Gastrocnemius medialis (tissue), 4 donors: ENCODE measurements around the gene CCDC146. TPM values are rescaled to one million over a fixed set of nuclear protein-coding genes. Genes with fewer than 3 reads are reported as not detected.
A peak's percentile ranks its signal among the peaks of the same experiment; 100 is the strongest.
"Not testable (repeated sequence)": the region's sequence is repeated elsewhere in the genome, so short reads cannot be mapped to it uniquely, and the experiment has no call there.

Experiments used
- ATAC-seq, 2 donors: fragments of 150-250 bp; one replicate each; pipeline ENCODE4 v1.9.1; 2016
- DNase-seq, 2 donors: peaks; one replicate each; pipeline ENCODE4 v3.0.0-alpha.2; 2019
- H3K27ac ChIP-seq, 4 donors: fragments of 200-600 bp; sonication (generic); 1 replicate in 1 of 4; 2 replicates in 3 of 4; pipeline ENCODE4 v1.5.1; 2016 to 2018; ENCODE audit warnings: mild to moderate bottlenecking in 2 of 4, moderate library complexity in 1 of 4
- H3K27me3 ChIP-seq, 3 donors: fragments of 200-600 bp; sonication (generic) in 2 of 3; 1 replicate in 1 of 3; 2 replicates in 2 of 3; pipeline versions ENCODE4 v1.5.1 to v1.6.0; 2016 to 2019; ENCODE audit warnings: mild to moderate bottlenecking in 1 of 3, moderate library complexity in 1 of 3
- H3K36me3 ChIP-seq, 2 donors: fragments of 200-600 bp; sonication (generic) in 1 of 2; one replicate each; pipeline ENCODE4 v1.5.1; 2017 to 2018
- H3K4me1 ChIP-seq, 2 donors: fragments of 200-600 bp; sonication (generic) in 1 of 2; one replicate each; pipeline ENCODE4 v1.5.1; 2016 to 2017; ENCODE audit warnings: mild to moderate bottlenecking in 2 of 2
- H3K4me3 ChIP-seq, 4 donors: fragments of 200-600 bp; sonication (generic) in 3 of 4; 1 replicate in 1 of 4; 2 replicates in 3 of 4; pipeline ENCODE4 v1.5.1; 2016 to 2019; ENCODE audit warnings: mild to moderate bottlenecking in 2 of 4
- H3K9me3 ChIP-seq, 3 donors: fragments of 200-600 bp; sonication (generic) in 2 of 3; 1 replicate in 1 of 3; 2 replicates in 2 of 3; pipeline ENCODE4 v1.5.1; 2016 to 2019
- CTCF ChIP-seq, 5 experiments: fragments of 450-650 bp in 3 of 5; fragments of 200-600 bp in 2 of 5; sonication (generic) in 2 of 5; IDR thresholded peaks in 4 of 5; conservative IDR thresholded peaks in 1 of 5; 1 replicate in 4 of 5; 2 replicates in 1 of 5; pipeline ENCODE4 v1.5.1; 2016 to 2019; ENCODE audit warnings: antibody characterized with exemption in 5 of 5, mild to moderate bottlenecking in 3 of 5, moderate library complexity in 3 of 5
- POLR2A ChIP-seq, 2 donors: fragments of 450-650 bp; IDR thresholded peaks; one replicate each; pipeline ENCODE4 v1.6.1; 2017; ENCODE audit warnings: antibody characterized with exemption in 2 of 2, mild to moderate bottlenecking in 2 of 2, moderate library complexity in 2 of 2
- in situ Hi-C, 4 donors: fragments of 200-750 bp; cut with MboI; loops; one replicate each; pipeline versions ENCODE4 v1.15.0 to v1.8.0; 2017; ENCODE audit warnings: low sequenced_read_pairs in 4 of 4
- intact Hi-C: fragments of 100-400 bp; cut with DNase I; formaldehyde crosslinking; loops from one replicate; pipeline ENCODE4 v1.15.1; 2023; ENCODE audit warnings: low total_unique reads
- total RNA-seq, 4 donors: library from RNA; depleted of rRNA; stranded (reverse); fragments of >200 nt; gene quantifications; one replicate each; pipeline versions ENCODE4 v1.1.0 to v1.2.3, GENCODE V29; 2016

CCDC146 gene
- total RNA-seq, 4 donors from 2014 or later = 1.4 to 4.3 (median 2.8) TPM

- DNase-seq = peak; percentile 28 to 54
- Histone ChIP-seq H3K9me3 (no peaks in the 10 kb centered on the region), H3K4me3 (no peak overlapping the region), H3K27ac (no peak overlapping the region), H3K36me3 (no peaks in the 10 kb centered on the region), H3K4me1 (peaks cover 24 to 37% of the 10 kb centered on the region in 2 donors), H3K27me3 (no peaks in the 10 kb centered on the region)
- peak; percentile 84 to 92 for ATAC-seq
- intact Hi-C loops (loop anchor here (10.0 kb wide), 2 partner anchors 207 to 707 kb away; partner anchors contain the start of genes CCDC146 and POMZP3), in situ Hi-C loops (loop anchor here in 3 of 4 donors (10.0 to 25.0 kb wide), 3 partner anchors 195 to 220 kb away; partner anchors contain the start of gene CCDC146 (in 2 of the 3))
- TF ChIP-seq CTCF (IDR thresholded peaks at IDR 0.05 in 4 of 5, conservative IDR thresholded peaks at IDR 0.05 in 1 of 5) (peak; percentile 61 to 75 (median 71)), POLR2A (IDR thresholded peaks at IDR 0.05) (no peak)
Observed at GRCh38 chr7:77331938-77332695, 209.7 kb downstream of the CCDC146 start.

- H3K27me3 ChIP-seq, ATAC-seq, H3K4me3 ChIP-seq, H3K27ac ChIP-seq, DNase-seq, H3K36me3 ChIP-seq, H3K9me3 ChIP-seq: not testable (repeated sequence)
- in situ Hi-C loops = loop anchor here in 3 of 4 donors (10.0 to 25.0 kb wide), 3 partner anchors 197 to 222 kb away; partner anchors contain the start of gene CCDC146 (in 2 of the 3)
- intact Hi-C loops = loop anchor here (10.0 kb wide), 2 partner anchors 209 to 709 kb away; partner anchors contain the start of genes CCDC146 and POMZP3
- H3K4me1 ChIP-seq = peaks cover 19 to 38% of the 10 kb centered on the region in 2 donors
Observed at GRCh38 chr7:77334039-77334438, 211.6 kb downstream of the CCDC146 start.

- intact Hi-C loops = loop anchor here (10.0 kb wide), 2 partner anchors 211 to 711 kb away; partner anchors contain the start of genes CCDC146 and POMZP3
- in situ Hi-C loops = loop anchor here in 3 of 4 donors (10.0 to 25.0 kb wide), 3 partner anchors 198 to 223 kb away; partner anchors contain the start of gene CCDC146 (in 2 of the 3)
Observed at GRCh38 chr7:77335581-77335980, 213.2 kb downstream of the CCDC146 start.

GRCh38 chr7:77337456-77337990 lies 215.1 kb downstream of the CCDC146 start:
- Histone ChIP-seq H3K4me3 (no peak overlapping the region), H3K9me3 (no peaks in the 10 kb centered on the region), H3K27ac (peak overlapping the region; percentile 55 to 69 (median 64)), H3K4me1 (peaks cover 27 to 29% of the 10 kb centered on the region in 2 donors), H3K36me3 (no peaks in the 10 kb centered on the region), H3K27me3 (no peaks in the 10 kb centered on the region)
- in situ Hi-C loops (loop anchor here in 3 of 4 donors (10.0 to 25.0 kb wide), 3 partner anchors 200 to 225 kb away; partner anchors contain the start of gene CCDC146 (in 2 of the 3)), intact Hi-C loops (loop anchor here (10.0 kb wide), 2 partner anchors 213 to 713 kb away; partner anchors contain the start of genes CCDC146 and POMZP3)
- ATAC-seq (no peak), DNase-seq (no peak)
- TF ChIP-seq CTCF (IDR thresholded peaks at IDR 0.05 in 4 of 5, conservative IDR thresholded peaks at IDR 0.05 in 1 of 5) = no peak
- no peak for TF ChIP-seq POLR2A (IDR thresholded peaks at IDR 0.05)

More at GRCh38 chr7:77335581-77335980, 213.2 kb downstream of the CCDC146 start:
- Histone ChIP-seq H3K9me3 (no peaks in the 10 kb centered on the region), H3K4me1 (peaks cover 29 to 32% of the 10 kb centered on the region in 2 donors), H3K36me3 (no peaks in the 10 kb centered on the region), H3K27ac (no peak overlapping the region), H3K4me3 (no peak overlapping the region), H3K27me3 (no peaks in the 10 kb centered on the region)
- ATAC-seq = no peak
- DNase-seq = no peak
- TF ChIP-seq POLR2A (IDR thresholded peaks at IDR 0.05) = no peak
- TF ChIP-seq CTCF (IDR thresholded peaks at IDR 0.05 in 4 of 5, conservative IDR thresholded peaks at IDR 0.05 in 1 of 5) = no peak
